Immature natural killer cell (primary cell): Measurements from ENCODE around the gene PDE6B. TPM values are rescaled to one million over a fixed set of nuclear protein-coding genes. Genes with fewer than 3 reads are reported as not detected.

ENCODE experiments used
- DNase-seq, 3 donors: peaks; one replicate each; pipeline ENCODE4 v3.0.0; 2022; ENCODE audit warnings: mixed read lengths in 1 of 3
- H3K27ac Mint-ChIP-seq, 6 donors: one replicate each; pipeline ENCODE4 v1.8.0; 2020; ENCODE audit warnings: mixed read lengths in 6 of 6, mild to moderate bottlenecking in 5 of 6, inconsistent platforms in 4 of 6, moderate library complexity in 3 of 6
- H3K27me3 Mint-ChIP-seq, 3 donors: one replicate each; pipeline ENCODE4 v1.8.0; 2020 to 2021; ENCODE audit warnings: low read depth in 3 of 3, mild to moderate bottlenecking in 3 of 3, mixed read lengths in 3 of 3, moderate library complexity in 3 of 3, inconsistent platforms in 1 of 3
- H3K36me3 Mint-ChIP-seq, 3 donors: one replicate each; pipeline ENCODE4 v1.8.0; 2020; ENCODE audit warnings: mixed read lengths in 3 of 3, inconsistent platforms in 2 of 3, mild to moderate bottlenecking in 2 of 3
- H3K4me1 Mint-ChIP-seq, 2 donors: one replicate each; pipeline ENCODE4 v1.8.0; 2020; ENCODE audit warnings: inconsistent platforms in 2 of 2, mild to moderate bottlenecking in 2 of 2, mixed read lengths in 2 of 2, moderate library complexity in 1 of 2
- H3K4me3 Mint-ChIP-seq, 5 donors: one replicate each; pipeline ENCODE4 v1.8.0; 2020; ENCODE audit warnings: mild to moderate bottlenecking in 5 of 5, mixed read lengths in 5 of 5, inconsistent platforms in 3 of 5, moderate library complexity in 3 of 5
- H3K9me3 Mint-ChIP-seq, 6 donors: one replicate each; pipeline ENCODE4 v1.8.0; 2020; ENCODE audit warnings: mild to moderate bottlenecking in 6 of 6, mixed read lengths in 6 of 6, inconsistent platforms in 4 of 6, moderate library complexity in 3 of 6
- polyA plus RNA-seq, 3 donors: library from polyadenylated mRNA; unstranded; fragments of 300-500 nt; fragmentation: Illumina TruSeq; gene quantifications; one replicate each; pipeline ENCODE4 v1.2.3, GENCODE V29; 2021

PDE6B gene
- polyA plus RNA-seq, 3 donors from 2014 or later, result 18.9 to 35.8 (median 28.6) TPM

DNA sequence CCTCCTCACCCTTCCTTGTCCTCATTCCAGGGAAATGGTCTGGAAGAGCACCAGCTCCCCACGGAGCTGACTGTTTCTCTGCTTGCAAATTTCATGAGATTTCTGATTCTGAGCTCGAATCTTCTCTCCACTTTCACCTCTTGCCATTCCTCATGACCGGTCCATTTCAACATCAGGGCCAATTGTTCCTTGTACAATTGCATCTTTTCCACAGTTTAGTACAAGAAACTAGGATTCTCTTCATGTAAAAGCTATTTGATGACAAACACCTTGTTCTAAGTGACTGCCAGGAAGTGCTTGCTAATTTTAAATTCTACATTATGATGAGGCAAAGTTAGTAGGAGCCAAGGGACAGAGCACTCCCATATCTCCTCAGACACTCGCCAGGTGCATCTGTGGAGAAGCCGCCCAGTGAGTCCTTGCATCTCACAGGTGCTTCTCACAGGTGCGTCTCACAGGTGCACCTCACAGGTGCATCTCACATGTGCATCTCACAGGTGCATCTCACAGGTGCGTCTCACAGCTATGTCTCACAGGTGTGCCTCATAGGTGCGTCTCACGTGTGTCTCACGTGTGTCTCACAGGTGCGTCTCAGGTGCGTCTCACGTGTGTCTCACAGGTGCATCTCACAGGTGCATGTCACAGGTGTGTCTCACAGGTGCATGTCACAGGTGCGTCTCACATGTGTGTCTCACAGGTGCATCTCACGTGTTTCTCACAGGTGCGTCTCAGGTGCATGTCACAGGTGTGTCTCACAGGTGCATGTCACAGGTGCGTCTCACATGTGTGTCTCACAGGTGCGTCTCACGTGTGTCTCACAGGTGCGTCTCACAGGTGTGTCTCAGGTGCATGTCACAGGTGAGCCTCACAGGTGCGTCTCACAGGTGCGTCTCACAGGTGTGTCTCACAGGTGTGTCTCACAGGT, 3.0 kb upstream of the PDE6B start:
- Mint-ChIP-seq H3K27me3 (peaks cover 0 to 6% (median 3%) of the 10 kb centered on the region in 3 donors), H3K27ac (no peak overlapping the region), H3K4me3 (no peak overlapping the region)

DNA sequence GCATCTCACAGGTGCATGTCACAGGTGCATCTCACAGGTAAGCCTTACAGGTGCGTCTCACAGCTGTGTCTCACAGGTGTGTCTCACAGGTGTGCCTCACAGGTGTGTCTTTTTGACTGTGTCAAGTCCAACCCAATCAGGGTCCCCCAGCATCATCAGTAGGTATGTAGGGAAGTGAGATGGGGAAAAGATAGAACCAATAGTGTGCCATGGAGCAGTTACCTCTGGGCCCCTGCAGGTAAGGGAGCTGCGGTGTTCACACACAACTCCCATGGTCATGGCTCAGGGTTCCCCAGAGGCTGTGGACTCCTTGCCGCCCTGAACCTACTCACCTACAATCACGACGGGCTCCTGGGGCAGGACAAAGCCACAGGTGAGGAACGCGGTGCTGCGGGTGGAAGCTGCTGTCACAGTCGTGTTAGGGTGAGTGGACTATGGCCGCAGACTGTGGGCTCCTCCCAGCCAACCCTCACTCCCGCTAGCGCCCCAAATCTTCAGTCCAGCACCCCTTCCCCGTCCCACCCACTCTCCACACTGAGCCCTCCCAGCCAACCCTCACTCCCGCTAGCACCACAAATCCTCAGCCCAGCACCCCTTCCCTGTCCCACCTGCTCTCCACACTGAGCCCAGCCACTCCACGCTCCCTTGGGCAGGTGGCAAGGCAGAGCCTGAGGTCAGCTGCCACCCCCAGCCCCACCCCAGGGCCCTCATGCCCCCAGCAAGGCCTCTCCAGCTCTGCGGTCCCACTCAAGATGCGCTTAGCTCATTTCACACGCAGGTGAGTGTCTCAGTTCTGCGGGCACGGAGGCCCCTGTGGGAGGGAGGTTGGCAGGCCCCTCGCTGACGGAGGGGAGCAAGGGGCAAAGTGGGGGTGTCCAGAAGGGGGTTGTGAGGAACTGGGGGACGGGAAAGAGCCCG, 2.1 kb upstream of the PDE6B start:
- no peaks in the 10 kb centered on the region for H3K36me3 Mint-ChIP-seq
- DNase-seq, result no peak
- no peak overlapping the region for H3K4me3 Mint-ChIP-seq
- H3K27me3 Mint-ChIP-seq, result peaks cover 0 to 4% (median 3%) of the 10 kb centered on the region in 3 donors
- no peaks in the 10 kb centered on the region for H3K9me3 Mint-ChIP-seq
- no peak overlapping the region for H3K27ac Mint-ChIP-seq
- no peaks in the 10 kb centered on the region for H3K4me1 Mint-ChIP-seq

More for the DNA sequence above, 3.0 kb upstream of the PDE6B start:
- H3K36me3 Mint-ChIP-seq, result no peaks in the 10 kb centered on the region
- H3K4me1 Mint-ChIP-seq, result no peaks in the 10 kb centered on the region
- H3K9me3 Mint-ChIP-seq, result no peaks in the 10 kb centered on the region
- DNase-seq, result no peak

DNA sequence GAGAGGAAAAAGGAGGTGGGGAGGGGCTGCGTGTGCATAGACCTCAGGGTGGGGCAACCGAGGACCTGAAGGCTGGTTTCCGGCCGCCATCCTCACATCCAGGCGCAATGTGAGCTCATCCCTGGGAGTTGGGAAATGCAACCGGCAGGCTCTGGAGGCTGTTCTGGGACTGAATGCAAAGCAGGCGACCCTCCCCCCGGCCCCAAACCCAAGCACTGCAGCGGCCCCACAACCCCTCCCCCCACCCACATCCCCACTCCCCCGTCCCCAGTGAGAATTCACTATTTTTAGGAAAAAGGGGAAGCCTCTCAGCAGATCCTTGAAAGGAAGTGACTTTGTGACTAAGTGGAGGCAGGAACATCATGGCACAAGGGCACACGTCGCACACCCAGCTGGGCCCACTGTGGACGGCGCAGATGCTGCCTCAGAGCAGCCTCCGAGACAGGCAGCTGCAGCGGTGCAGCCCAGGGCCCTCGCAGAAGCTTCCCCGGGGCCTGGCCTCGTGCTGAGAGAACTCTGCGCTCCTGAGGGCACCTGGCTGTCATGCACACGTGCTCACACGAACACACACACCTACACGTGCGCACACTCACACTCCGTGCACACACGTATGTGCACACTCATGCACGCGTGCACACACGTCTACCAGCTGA, 1.3 kb upstream of the PDE6B start:
- H3K4me1 Mint-ChIP-seq, result no peaks in the 10 kb centered on the region
- no peak overlapping the region for H3K27ac Mint-ChIP-seq
- no peaks in the 10 kb centered on the region for H3K9me3 Mint-ChIP-seq
- peaks cover 0 to 4% (median 3%) of the 10 kb centered on the region in 3 donors for H3K27me3 Mint-ChIP-seq
- H3K36me3 Mint-ChIP-seq, result no peaks in the 10 kb centered on the region
- DNase-seq, result no peak
- H3K4me3 Mint-ChIP-seq, result no peak overlapping the region

DNA sequence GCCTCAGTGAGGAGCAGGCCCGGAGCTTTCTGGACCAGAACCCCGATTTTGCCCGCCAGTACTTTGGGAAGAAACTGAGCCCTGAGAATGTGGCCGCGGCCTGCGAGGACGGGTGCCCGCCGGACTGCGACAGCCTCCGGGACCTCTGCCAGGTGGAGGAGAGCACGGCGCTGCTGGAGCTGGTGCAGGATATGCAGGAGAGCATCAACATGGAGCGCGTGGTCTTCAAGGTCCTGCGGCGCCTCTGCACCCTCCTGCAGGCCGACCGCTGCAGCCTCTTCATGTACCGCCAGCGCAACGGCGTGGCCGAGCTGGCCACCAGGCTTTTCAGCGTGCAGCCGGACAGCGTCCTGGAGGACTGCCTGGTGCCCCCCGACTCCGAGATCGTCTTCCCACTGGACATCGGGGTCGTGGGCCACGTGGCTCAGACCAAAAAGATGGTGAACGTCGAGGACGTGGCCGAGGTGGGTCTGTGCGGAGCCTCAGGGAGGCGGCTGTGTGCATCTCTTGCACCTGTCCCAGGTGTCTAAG, 323 bp downstream of the PDE6B start:
- Mint-ChIP-seq H3K27me3 (peaks cover 0 to 4% (median under 1%) of the 10 kb centered on the region in 3 donors), H3K27ac (no peak overlapping the region), H3K36me3 (no peaks in the 10 kb centered on the region), H3K9me3 (no peaks in the 10 kb centered on the region), H3K4me1 (no peaks in the 10 kb centered on the region), H3K4me3 (no peak overlapping the region)
- DNase-seq, result no peak

DNA sequence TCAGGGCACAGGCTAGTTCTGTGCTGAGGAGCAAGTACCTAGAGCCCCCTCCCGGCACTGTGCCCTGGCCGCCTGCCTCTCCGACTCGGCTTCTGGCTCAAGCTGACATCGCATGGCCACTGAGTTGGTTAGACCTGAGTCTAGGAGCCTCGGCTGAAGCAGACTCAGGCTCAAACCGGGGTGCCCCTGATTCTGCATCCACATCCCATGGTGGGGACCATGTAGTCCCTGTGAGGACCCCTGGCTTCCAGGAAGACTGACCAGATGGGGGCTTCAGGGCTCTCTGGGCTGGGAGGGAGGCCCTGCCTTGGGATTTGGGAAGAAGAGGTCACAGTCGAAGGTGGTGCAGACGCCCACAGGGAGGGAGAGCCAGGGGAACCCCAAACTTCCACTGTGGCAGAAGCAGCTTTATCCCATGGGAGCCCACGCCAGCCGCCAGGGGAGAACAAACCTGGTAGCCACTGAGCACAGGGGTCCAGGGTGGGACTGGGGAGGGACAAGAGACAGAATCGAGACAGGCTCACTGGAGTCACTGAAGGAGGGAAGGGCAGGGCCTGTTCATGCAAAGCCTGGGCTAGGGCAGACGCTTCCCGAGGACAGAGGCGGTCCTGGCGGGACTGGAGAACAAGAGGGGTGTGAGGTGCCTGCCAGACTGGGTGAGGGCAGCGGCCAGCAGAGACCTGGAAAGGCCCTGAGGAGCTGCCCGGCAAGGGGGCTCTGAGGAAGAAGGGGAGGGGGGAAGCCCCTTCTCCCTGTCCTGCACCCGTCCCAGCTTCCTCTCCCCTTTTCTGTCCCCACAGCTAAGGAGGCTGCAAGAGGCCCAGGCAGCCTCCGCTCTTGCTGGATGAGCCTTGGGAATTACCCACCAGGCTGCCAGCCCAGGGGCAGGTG, 1.1 kb downstream of the PDE6B start:
- DNase-seq, result no peak
- Mint-ChIP-seq H3K27ac (no peak overlapping the region), H3K9me3 (peaks cover 0 to 2% (median 0%) of the 10 kb centered on the region in 6 donors), H3K36me3 (no peaks in the 10 kb centered on the region), H3K4me1 (no peaks in the 10 kb centered on the region), H3K27me3 (peaks cover 0 to 6% (median 0%) of the 10 kb centered on the region in 3 donors), H3K4me3 (no peak overlapping the region)

DNA sequence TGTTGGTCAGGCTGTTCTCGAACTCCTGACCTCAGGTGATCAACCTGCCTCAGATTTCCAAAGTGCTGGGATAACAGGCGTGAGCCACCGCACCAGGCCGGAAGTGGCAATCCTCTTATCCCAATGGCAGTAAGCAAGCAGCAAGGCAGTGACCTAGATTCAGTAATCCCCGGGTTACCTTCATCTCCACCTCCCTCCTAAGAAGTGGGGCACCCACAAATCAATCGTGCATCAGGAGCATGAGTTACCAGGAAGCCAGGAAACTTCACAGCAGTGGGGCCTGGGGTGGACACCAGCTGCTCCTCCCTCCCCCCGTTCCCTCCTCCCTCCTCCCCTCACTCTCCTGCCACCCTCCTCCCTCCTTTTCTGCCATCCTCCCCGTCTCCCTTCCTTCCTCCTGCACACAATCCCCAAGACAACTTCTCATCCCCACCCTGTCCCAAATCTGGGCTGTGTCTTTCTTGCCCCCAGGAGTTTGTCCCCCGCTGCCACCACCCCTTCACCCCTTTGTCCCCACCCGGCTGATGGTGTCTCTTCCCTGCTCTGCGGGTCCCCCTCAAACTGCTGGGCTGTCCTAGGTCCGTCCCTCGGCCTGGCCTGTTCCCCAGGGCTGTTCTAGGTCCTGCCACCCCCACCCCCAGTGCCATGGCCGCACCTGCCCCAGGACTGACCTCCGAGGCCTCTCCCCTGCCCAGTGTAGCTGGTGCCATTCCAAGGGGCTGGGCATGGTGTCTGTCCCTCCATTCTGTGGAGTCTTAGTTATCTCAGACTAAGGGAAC, 2.2 kb downstream of the PDE6B start:
- no peak for DNase-seq
- H3K4me1 Mint-ChIP-seq, result no peaks in the 10 kb centered on the region
- peaks cover 0 to 3% (median 0%) of the 10 kb centered on the region in 3 donors for H3K27me3 Mint-ChIP-seq
- H3K36me3 Mint-ChIP-seq, result no peaks in the 10 kb centered on the region
- no peak overlapping the region for H3K27ac Mint-ChIP-seq
- peaks cover 0 to 3% (median 0%) of the 10 kb centered on the region in 6 donors for H3K9me3 Mint-ChIP-seq
- no peak overlapping the region for H3K4me3 Mint-ChIP-seq

DNA sequence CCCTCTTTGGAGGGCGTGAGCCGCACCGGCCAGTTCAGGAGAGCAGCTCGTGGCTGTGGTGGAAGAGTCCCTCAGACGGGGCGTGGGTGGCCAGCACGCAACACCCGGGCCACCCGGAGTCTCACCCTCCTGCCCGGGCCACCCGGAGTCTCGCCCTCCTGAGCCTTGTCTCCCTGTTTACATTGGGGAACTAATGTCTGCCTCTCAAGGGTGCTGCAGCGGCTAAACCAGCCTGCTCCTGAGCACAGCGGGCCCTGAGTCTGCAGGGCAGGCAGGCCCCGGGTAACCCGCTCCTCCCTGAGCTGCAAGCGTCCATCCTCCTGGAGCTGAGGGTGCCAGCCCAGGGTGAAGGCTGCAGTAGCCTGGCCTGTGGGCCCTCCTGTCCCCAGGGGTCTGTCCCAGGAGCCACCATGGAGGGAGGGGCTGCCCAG, 3.0 kb downstream of the PDE6B start:
- H3K4me3 Mint-ChIP-seq, result no peak overlapping the region
- H3K27ac Mint-ChIP-seq, result no peak overlapping the region
- peaks cover 0 to 3% (median 0%) of the 10 kb centered on the region in 6 donors for H3K9me3 Mint-ChIP-seq
- no peaks in the 10 kb centered on the region for H3K36me3 Mint-ChIP-seq
- DNase-seq, result no peak
- no peaks in the 10 kb centered on the region for H3K4me1 Mint-ChIP-seq
- peaks cover 0 to 3% (median 0%) of the 10 kb centered on the region in 3 donors for H3K27me3 Mint-ChIP-seq

DNA sequence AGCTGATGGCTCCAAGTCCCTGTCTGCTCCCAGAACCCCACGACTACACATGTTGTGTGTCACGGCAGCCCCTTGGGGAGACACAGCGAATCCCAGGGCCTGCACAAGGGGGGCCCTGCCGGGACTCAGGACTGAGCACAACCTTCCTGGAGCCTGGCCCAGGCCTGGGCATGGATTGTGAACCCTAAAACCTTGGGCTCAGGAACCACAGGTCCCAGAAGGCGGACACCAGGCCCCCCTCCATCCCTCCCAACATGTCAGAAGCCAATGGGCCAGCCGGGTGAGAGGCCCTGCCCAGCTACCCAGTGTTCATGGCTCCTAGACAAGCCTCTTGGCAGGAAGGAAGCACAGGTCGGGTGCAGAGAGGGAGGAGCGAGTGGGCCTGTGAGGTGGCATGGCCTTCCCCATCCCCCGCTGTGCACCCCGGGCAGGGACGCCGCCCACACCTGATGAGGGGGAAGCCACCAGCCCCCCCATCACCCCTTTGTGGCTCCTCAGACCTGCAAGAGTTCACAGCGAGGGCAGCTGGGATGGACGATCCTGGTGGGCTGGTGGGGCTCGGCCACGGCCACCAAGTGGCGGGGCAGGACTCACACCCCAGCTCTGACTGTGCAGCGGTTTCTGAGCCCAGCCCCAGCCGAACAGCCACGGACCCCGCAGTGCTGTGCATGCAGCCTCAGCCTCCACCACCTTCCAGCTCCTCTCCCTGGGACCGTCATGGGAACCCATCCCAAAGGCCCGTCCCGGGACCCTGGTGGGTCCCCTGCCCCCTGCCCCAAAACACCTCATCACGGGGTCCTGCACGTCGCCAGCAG, 3.7 kb downstream of the PDE6B start:
- Mint-ChIP-seq H3K4me1 (no peaks in the 10 kb centered on the region), H3K27ac (no peak overlapping the region), H3K4me3 (no peak overlapping the region), H3K36me3 (no peaks in the 10 kb centered on the region), H3K9me3 (peaks cover 0 to 3% (median 0%) of the 10 kb centered on the region in 6 donors), H3K27me3 (peaks cover 0 to 3% (median 0%) of the 10 kb centered on the region in 3 donors)
- no peak for DNase-seq

DNA sequence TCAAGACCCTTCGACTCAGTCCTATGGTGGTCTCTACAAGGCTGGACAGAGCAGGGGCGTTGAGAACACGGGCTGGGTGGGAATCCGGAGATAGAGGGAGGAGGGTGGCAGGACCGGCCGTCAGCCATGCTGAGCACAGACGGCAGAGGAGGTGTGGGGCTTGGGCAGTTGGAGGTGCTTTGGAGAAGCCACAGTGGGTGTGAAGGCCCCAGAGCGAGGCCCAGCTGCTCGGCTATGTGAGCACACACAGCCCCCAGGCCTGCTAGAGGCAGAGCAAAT, 4.2 kb downstream of the PDE6B start:
- H3K36me3 Mint-ChIP-seq, result no peaks in the 10 kb centered on the region
- no peak for DNase-seq
- H3K27ac Mint-ChIP-seq, result no peak overlapping the region
- H3K27me3 Mint-ChIP-seq, result peaks cover 0 to 3% (median 0%) of the 10 kb centered on the region in 3 donors
- H3K4me1 Mint-ChIP-seq, result no peaks in the 10 kb centered on the region
- H3K4me3 Mint-ChIP-seq, result no peak overlapping the region
- H3K9me3 Mint-ChIP-seq, result peaks cover 0 to 3% (median 0%) of the 10 kb centered on the region in 6 donors

DNA sequence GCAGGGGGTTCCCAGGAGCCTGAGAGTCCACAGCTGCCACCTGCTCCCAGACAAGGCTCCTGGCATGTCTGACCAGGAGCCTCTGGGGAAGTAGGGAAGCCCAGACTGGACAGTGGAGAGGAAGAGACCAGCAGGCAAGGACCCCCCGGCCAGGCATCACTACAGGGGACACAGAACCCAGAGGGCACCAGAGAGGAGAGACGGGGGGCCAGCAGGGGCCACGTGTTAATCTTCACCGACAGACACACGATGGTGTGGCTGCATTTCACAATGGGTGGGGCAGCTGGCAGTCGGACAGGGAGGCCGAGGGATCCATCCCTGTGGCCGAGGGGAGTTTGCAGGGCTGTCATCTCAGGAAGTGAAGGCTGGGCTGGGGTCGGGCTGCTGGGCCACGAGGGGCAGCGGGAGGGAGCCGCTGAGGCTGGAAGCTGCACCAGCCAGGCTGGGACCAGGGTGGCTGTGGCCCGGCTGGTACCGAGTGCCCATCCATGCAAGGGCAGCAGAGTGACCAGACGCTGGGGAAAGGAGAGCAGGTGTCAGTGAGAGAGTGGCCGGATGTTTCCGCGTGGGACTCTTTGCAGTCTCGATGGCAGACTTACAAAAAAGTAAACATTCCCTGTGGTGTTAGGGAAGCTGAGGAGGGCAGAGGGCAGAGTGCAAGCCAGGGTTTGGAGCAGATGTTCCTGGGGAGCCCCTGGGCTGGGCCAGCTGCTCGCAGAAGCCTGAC, 4.7 kb downstream of the PDE6B start:
- H3K36me3 Mint-ChIP-seq, result no peaks in the 10 kb centered on the region
- no peaks in the 10 kb centered on the region for H3K4me1 Mint-ChIP-seq
- H3K27ac Mint-ChIP-seq, result no peak overlapping the region
- H3K9me3 Mint-ChIP-seq, result peaks cover 0 to 3% (median 0%) of the 10 kb centered on the region in 6 donors
- peaks cover 0 to 3% (median 0%) of the 10 kb centered on the region in 3 donors for H3K27me3 Mint-ChIP-seq
- no peak overlapping the region for H3K4me3 Mint-ChIP-seq
- DNase-seq, result no peak

DNA sequence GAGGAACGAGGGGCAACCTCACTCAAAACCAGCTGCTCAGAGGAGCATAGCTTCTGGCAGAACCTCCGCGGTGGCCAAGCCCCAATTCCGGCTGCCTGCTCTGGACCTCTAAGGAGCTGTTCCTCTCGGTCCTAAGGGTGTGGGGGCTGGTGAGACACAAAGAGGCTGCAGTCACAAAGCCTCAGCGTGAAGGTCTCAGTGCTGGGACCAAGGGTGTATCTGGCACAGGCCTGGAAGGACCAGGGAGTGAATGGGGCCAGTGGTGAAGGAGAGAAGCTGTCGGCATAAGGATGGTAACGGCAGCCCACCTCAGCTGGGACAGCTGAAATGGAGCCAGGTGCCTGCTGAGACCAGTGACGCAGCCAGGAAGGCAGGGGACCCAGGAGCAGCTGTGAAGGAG, 5.3 kb downstream of the PDE6B start:
- Mint-ChIP-seq H3K27ac (no peak overlapping the region), H3K9me3 (peaks cover 0 to 3% (median 0%) of the 10 kb centered on the region in 6 donors), H3K4me1 (no peaks in the 10 kb centered on the region), H3K27me3 (peaks cover 0 to 3% (median 0%) of the 10 kb centered on the region in 3 donors), H3K4me3 (no peak overlapping the region), H3K36me3 (no peaks in the 10 kb centered on the region)
- no peak for DNase-seq
